GM12878 (cell line): Measurements from ENCODE around the gene ARAP1. TPM values are rescaled to one million over a fixed set of nuclear protein-coding genes. Genes with fewer than 3 reads are reported as not detected.

ENCODE experiments used
- ATAC-seq: fragments of 200-7000 bp; cut with Tn5 transposase; 3 replicates; pipeline ENCODE4 v1.9.1; 2020; ENCODE audit warnings: mild to moderate bottlenecking, moderate library complexity
- BruUV-seq: library from RNA; stranded (reverse); fragments of 400-500 nt; replicated peaks from 2 replicates; lab custom pipeline; 2021; lab: Mats Ljungman, UMichigan
- CTCF ChIA-PET: fragments of 300-600 bp; sonication (Branson Sonifier 250); formaldehyde crosslinking; extraction: SDS; loops from one replicate; lab custom pipeline; 2021; ENCODE audit warnings: inconsistent platforms; lab: Yijun Ruan, JAX
- POLR2A ChIA-PET: fragments of 350-600 bp; formaldehyde crosslinking; extraction: SDS; loops from one replicate; lab custom pipeline; 2021; ENCODE audit warnings: inconsistent platforms; lab: Charles Lee
- RAD21 ChIA-PET: fragments of 300-600 bp; sonication (Branson Sonifier 250); formaldehyde crosslinking; loops from one replicate; lab custom pipeline; 2023; ENCODE audit warnings: antibody characterized with exemption; ENCODE audit not compliant: unreplicated experiment; lab: Charles Lee
- SMC1A ChIA-PET: fragments of 300-600 bp; sonication (Branson Sonifier 250); formaldehyde crosslinking; loops from one replicate; lab custom pipeline; 2023; ENCODE audit not compliant: unreplicated experiment, uncharacterized antibody; lab: Charles Lee
- DNase-seq: peaks from one replicate; pipeline ENCODE4 v3.0.0-alpha.2; 2011; ENCODE audit warnings: low read depth, low spot score
- FAIRE-seq: peaks from 3 replicates; lab custom pipeline; 2011; peaks lifted over from hg19 to GRCh38; lab: Jason Lieb, UNC
- H2AFZ ChIP-seq: 2 replicates; pipeline ENCODE4 v1.6.0; 2011; ENCODE audit warnings: low read depth, low read length, control low read depth; ENCODE audit not compliant: control insufficient read depth
- H3K27ac ChIP-seq: 2 replicates; pipeline ENCODE4 v1.5.1; 2011; ENCODE audit warnings: control low read depth; ENCODE audit not compliant: control insufficient read depth, insufficient read depth
- H3K27me3 ChIP-seq, 2 experiments: replicated peaks in 1 of 2; 2 replicates each; pipeline versions ENCODE4 v1.6.0 to v1.6.1; 2011; ENCODE audit warnings: low read length in 1 of 2; ENCODE audit not compliant: control insufficient read depth in 2 of 2, insufficient read depth in 2 of 2
- H3K36me3 ChIP-seq, 2 experiments: 2 replicates each; pipeline ENCODE4 v1.5.1; 2011; ENCODE audit warnings: low read length in 1 of 2; ENCODE audit not compliant: control insufficient read depth in 2 of 2, insufficient read depth in 2 of 2
- H3K4me1 ChIP-seq: 2 replicates; pipeline ENCODE4 v1.6.1; 2011; ENCODE audit warnings: mild to moderate bottlenecking, low read length, moderate library complexity, mixed read lengths; ENCODE audit not compliant: control insufficient read depth, insufficient read depth
- H3K4me2 ChIP-seq: 2 replicates; pipeline ENCODE4 v1.6.0; 2011; ENCODE audit warnings: control low read depth; ENCODE audit not compliant: control insufficient read depth, insufficient read depth
- H3K4me3 ChIP-seq: fragments of 200-600 bp; sonication (generic); 2 replicates; pipeline ENCODE4 v1.5.1; 2016
- H3K79me2 ChIP-seq: 2 replicates; pipeline ENCODE4 v1.6.0; 2011; ENCODE audit warnings: low read length; ENCODE audit not compliant: control insufficient read depth, insufficient read depth
- H3K9ac ChIP-seq: 2 replicates; pipeline ENCODE4 v1.8.0; 2011; ENCODE audit warnings: low read length, control low read depth, mixed read lengths; ENCODE audit not compliant: control insufficient read depth, insufficient read depth
- H3K9me3 ChIP-seq: replicated peaks from 3 replicates; pipeline ENCODE4 v1.5.1; 2011; ENCODE audit warnings: mild to moderate bottlenecking, low read length; ENCODE audit not compliant: control insufficient read depth, insufficient read depth
- H4K20me1 ChIP-seq: 2 replicates; pipeline ENCODE4 v1.6.0; 2011; ENCODE audit not compliant: control insufficient read depth, insufficient read depth
- CREB1 ChIP-seq: IDR thresholded peaks from 2 replicates; pipeline ENCODE4 v1.6.1; 2012; ENCODE audit warnings: low read depth, mild to moderate bottlenecking, inconsistent platforms
- DPF2 ChIP-seq: fragments of 450-650 bp; IDR thresholded peaks from 2 replicates; pipeline ENCODE4 v1.6.1; 2017; ENCODE audit warnings: mild to moderate bottlenecking
- EED ChIP-seq: sonication (generic); IDR thresholded peaks from 2 replicates; pipeline ENCODE4 v1.6.1; 2016; ENCODE audit warnings: antibody characterized with exemption, low read depth
- ELK1 ChIP-seq: IDR thresholded peaks from 2 replicates; pipeline ENCODE4 v1.6.1; 2012; ENCODE audit warnings: low read depth, low read length, improper control_type of control experiment
- EZH2 ChIP-seq: IDR thresholded peaks from 2 replicates; pipeline ENCODE4 v1.6.1; 2012; ENCODE audit warnings: low read depth, mild to moderate bottlenecking, control low read depth, inconsistent platforms, low read length, borderline replicate concordance; ENCODE audit not compliant: control insufficient read depth
- FOXM1 ChIP-seq: IDR thresholded peaks from 2 replicates; pipeline ENCODE4 v1.6.1; 2012; ENCODE audit warnings: low read depth, mild to moderate bottlenecking, inconsistent platforms, low read length, moderate library complexity
- IKZF1 ChIP-seq: fragments of 450-650 bp; conservative IDR thresholded peaks from 2 replicates; pipeline ENCODE4 v1.6.1; 2017; ENCODE audit warnings: antibody characterized with exemption, mild to moderate bottlenecking
- KAT2A ChIP-seq: conservative IDR thresholded peaks from 2 replicates; pipeline ENCODE4 v1.6.1; 2011; ENCODE audit warnings: low read depth, low read length; ENCODE audit not compliant: control insufficient read depth
- NR2F1 ChIP-seq: fragments of 450-650 bp; conservative IDR thresholded peaks from 2 replicates; pipeline ENCODE4 v1.6.1; 2017; ENCODE audit warnings: mild to moderate bottlenecking
- PAX5 ChIP-seq: IDR thresholded peaks from 2 replicates; pipeline ENCODE4 v1.6.1; 2011; ENCODE audit warnings: low read depth, low read length, borderline replicate concordance
- TARDBP ChIP-seq: IDR thresholded peaks from 2 replicates; pipeline ENCODE4 v1.6.1; 2016; ENCODE audit warnings: borderline replicate concordance
- ZNF24 ChIP-seq: fragments of 450-650 bp; IDR thresholded peaks from 2 replicates; pipeline ENCODE4 v1.6.1; 2017; ENCODE audit warnings: antibody characterized with exemption, mild to moderate bottlenecking
- WGBS: methylation state at CpG from one replicate; pipeline ENCODE4 v1.1.6; 2016; ENCODE audit warnings: low lambda C conversion rate; ENCODE audit not compliant: insufficient replicate concordance, insufficient coverage; ENCODE audit errors: missing lambda C conversion rate; 5-methylcytosine and 5-hydroxymethylcytosine counted together
- in situ Hi-C: fragments of 300-500 bp; cut with MboI; formaldehyde crosslinking; loops from 9 replicates; pipeline ENCODE4 v1.14.3; 2018; ENCODE audit warnings: mixed read lengths
- intact Hi-C: fragments of 100-400 bp; cut with micrococcal nuclease; formaldehyde crosslinking; loops from one replicate; pipeline ENCODE4 v1.14.2; 2022; ENCODE audit not compliant: unreplicated experiment
- polyA plus RNA-seq, 11 experiments: library from polyadenylated mRNA; depleted of rRNA in 4 of 11; unstranded in 6 of 11; stranded (reverse) in 5 of 11; fragments of >200 nt; fragmentation: Nextera tagmentation in 4 of 11; fragmentation: Illumina TruSeq in 1 of 11; extraction: Ambion mirVana in 4 of 11; extraction: Trizol in 1 of 11; gene quantifications; 1 replicate in 1 of 11; 2 replicates in 10 of 11; pipeline versions ENCODE4 v1.2.1 to v1.2.3, GENCODE V29; 2011 to 2016; ENCODE audit warnings: inconsistent platforms in 2 of 11, missing spikeins in 2 of 11, low read depth in 1 of 11
- total RNA-seq, 4 experiments: library from RNA; depleted of rRNA in 3 of 4; stranded (reverse); fragments of >200 nt in 3 of 4; fragmentation: Illumina TruSeq in 1 of 4; extraction: Trizol in 1 of 4; gene quantifications; 2 replicates each; pipeline versions ENCODE4 v1.2.1 to v1.2.3, GENCODE V29; 2013 to 2021
- TF ChIP-seq, protein P1 (sequence below): fragments of 450-650 bp; IDR thresholded peaks from 2 replicates; pipeline ENCODE4 v1.6.1; 2017; ENCODE audit warnings: low read depth, mild to moderate bottlenecking, moderate library complexity

Gene ARAP1
- total and polyA plus RNA-seq, 10 of the 15 experiments (the other 5 are each of a cell fraction or from before 2014, with no cell fraction given) = 0.55 to 102 (median 51.0) TPM

DNA sequence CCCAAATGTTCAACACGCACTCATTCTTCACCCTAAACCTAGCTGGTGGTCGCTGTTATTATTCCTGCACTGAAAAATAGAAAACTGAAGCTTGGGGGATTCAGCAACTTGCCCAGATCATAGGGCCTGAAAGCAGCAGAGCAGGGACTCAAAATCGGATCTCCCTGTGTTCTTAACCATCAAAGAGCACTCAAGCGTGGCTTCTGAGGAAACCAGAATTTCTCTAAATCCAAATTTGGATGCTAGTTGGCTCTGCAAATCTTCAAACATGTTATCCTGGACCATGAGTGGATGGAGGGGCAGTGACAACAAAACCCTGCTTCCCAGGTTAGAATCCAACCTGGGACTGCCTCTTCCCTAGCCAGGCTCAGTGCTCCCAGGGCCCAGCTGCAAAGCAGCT lies 11.6 kb upstream of the ARAP1 start:
- ATAC-seq = peak; percentile 22; the same call in 2 of the 3 replicates
- SMC1A ChIA-PET = interaction anchor here (1.3 kb wide), 1 partner anchor 32 kb away, joined by 3 read pairs; no protein-coding TSS in a partner anchor
- DNase-seq = no peak
- no TSS peak for BruUV-seq
- Histone ChIP-seq H3K36me3 (no peaks in the 10 kb centered on the region; a peak in 1 of 4 replicates), H3K27ac (peak overlapping the region; percentile 11), H3K4me2 (peak overlapping the region; percentile 39), H2AFZ (no peak overlapping the region), H3K79me2 (no peaks in the 10 kb centered on the region; the same call in 1 of the 2 replicates), H3K27me3 (no peaks in the 10 kb centered on the region), H3K9me3 (no peaks in the 10 kb centered on the region), H4K20me1 (no peaks in the 10 kb centered on the region), H3K4me3 (no peak overlapping the region), H3K4me1 (peaks cover 25% of the 10 kb centered on the region), H3K9ac (no peak overlapping the region)
- RAD21 ChIA-PET = interaction anchor here (1.5 to 1.7 kb wide), 2 partner anchors 15 to 39 kb away, joined by 5 to 8 read pairs; no protein-coding TSS in a partner anchor
- CTCF ChIA-PET = interaction anchor here (1.7 to 2.7 kb wide), 3 partner anchors 12 to 30 kb away, joined by 4 to 18 read pairs (median 5); partner anchors contain the start of gene STARD10
- intact Hi-C loops (no loop called here), in situ Hi-C loops (no loop called here)
- TF ChIP-seq KAT2A (no peak), PAX5 (peak; percentile 73; the same call in 1 of the 2 replicates), DPF2 (no peak), NR2F1 (no peak), IKZF1 (no peak)
- POLR2A ChIA-PET = no interaction called here
- peak; percentile 86 for FAIRE-seq
- WGBS = 28% methylated on average over 4 of the region's 4 CpGs

DNA sequence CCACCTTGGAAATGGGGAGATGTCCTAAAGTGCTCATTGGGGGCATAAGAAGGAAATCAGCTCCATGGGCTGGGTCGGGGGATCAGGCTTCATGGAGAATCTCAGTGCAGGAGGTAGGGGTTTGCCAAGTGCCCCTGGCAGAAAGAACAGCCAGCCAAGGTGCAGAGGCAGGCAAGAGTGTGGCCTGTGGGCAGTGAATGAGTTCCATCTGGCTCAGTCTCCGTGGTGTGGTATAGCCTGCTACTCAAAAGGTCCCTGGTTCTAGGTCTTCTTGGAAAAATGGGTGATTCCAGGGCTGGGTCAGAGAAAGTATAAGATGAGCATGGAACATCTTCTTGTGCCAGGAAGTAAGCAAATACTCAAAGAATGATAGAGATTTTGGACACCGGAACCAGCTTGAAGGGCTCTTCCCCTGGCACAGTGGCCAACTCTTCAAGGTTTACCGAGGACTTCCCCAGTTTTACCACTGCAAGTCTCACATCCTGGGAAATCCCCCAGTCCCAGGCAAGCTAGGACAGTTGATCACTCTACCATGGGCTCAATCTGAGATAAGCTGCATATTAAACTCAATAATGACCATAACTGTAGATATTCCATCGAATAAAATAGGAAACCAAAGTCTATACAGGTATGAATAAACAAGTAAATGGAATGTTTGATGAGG lies 10.6 kb upstream of the ARAP1 start:
- Histone ChIP-seq H3K9me3 (no peaks in the 10 kb centered on the region), H3K79me2 (no peaks in the 10 kb centered on the region; the same call in 1 of the 2 replicates), H3K36me3 (no peaks in the 10 kb centered on the region; a peak in 1 of 4 replicates), H3K27ac (peak overlapping the region; percentile 64), H2AFZ (0 out of 2 replicates have a peak overlapping the region, but pooled peaks have one; percentile 10), H3K4me3 (no peak overlapping the region), H3K9ac (no peak overlapping the region; the same call in 1 of the 2 replicates), H4K20me1 (no peaks in the 10 kb centered on the region), H3K4me1 (peaks cover 25% of the 10 kb centered on the region), H3K27me3 (no peaks in the 10 kb centered on the region), H3K4me2 (peak overlapping the region; percentile 68)
- in situ Hi-C loops (no loop called here), intact Hi-C loops (no loop called here)
- no TSS peak for BruUV-seq
- 6% methylated on average over 5 of the region's 5 CpGs for WGBS
- ChIA-PET POLR2A (interaction anchor here (0.6 to 1.2 kb wide), 9 partner anchors 10 to 94 kb away, joined by 3 to 6 read pairs (median 3); partner anchors contain the start of genes ARAP1 and STARD10), RAD21 (interaction anchor here (0.9 to 1.8 kb wide), 8 partner anchors 16 to 65 kb away, joined by 3 to 8 read pairs (median 5); no protein-coding TSS in a partner anchor), CTCF (interaction anchor here (0.7 to 2.7 kb wide), 6 partner anchors 9 to 381 kb away, joined by 3 to 18 read pairs (median 4); partner anchors contain the start of gene STARD10), SMC1A (interaction anchor here (0.6 to 1.3 kb wide), 9 partner anchors 10 to 37 kb away, joined by 3 to 7 read pairs (median 3); partner anchors contain the start of genes ARAP1 and STARD10)
- no peak for DNase-seq
- peak; percentile 80 for FAIRE-seq
- peak; percentile 98 for ATAC-seq
- TF ChIP-seq EED (peak; percentile 28; the same call in 1 of the 2 replicates), ZNF24 (no peak), IKZF1 (peak; percentile 63), EZH2 (no peak), FOXM1 (0 out of 2 replicates have a peak, but pooled peaks have one; percentile 34), CREB1 (no peak), DPF2 (0 out of 2 replicates have a peak, but pooled peaks have one; percentile 26), TARDBP (no peak), ELK1 (0 out of 2 replicates have a peak, but pooled peaks have one; percentile 41)
- TF ChIP-seq, protein P1, sequence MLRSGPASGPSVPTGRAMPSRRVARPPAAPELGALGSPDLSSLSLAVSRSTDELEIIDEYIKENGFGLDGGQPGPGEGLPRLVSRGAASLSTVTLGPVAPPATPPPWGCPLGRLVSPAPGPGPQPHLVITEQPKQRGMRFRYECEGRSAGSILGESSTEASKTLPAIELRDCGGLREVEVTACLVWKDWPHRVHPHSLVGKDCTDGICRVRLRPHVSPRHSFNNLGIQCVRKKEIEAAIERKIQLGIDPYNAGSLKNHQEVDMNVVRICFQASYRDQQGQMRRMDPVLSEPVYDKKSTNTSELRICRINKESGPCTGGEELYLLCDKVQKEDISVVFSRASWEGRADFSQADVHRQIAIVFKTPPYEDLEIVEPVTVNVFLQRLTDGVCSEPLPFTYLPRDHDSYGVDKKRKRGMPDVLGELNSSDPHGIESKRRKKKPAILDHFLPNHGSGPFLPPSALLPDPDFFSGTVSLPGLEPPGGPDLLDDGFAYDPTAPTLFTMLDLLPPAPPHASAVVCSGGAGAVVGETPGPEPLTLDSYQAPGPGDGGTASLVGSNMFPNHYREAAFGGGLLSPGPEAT = peak; percentile 72
